Upper lobe of left lung (tissue), 4 donors: ENCODE results near the gene DIO3.

Source experiments
- CTCF ChIP-seq, 6 experiments: fragments of 450-650 bp in 4 of 6; fragments of 200-600 bp in 2 of 6; sonication (generic) in 2 of 6; IDR thresholded peaks; one replicate each; pipeline ENCODE4 v1.5.1; 2016 to 2019; ENCODE audit warnings: antibody characterized with exemption in 6 of 6
- POLR2A ChIP-seq, 4 donors: fragments of 450-650 bp; IDR thresholded peaks; one replicate each; pipeline ENCODE4 v1.5.1; 2016 to 2017; ENCODE audit warnings: antibody characterized with exemption in 4 of 4, mild to moderate bottlenecking in 2 of 4
- POLR2AphosphoS5 ChIP-seq, 2 donors: sonication (generic); formaldehyde crosslinking; IDR thresholded peaks; one replicate each; pipeline ENCODE4 v1.5.1; 2017; ENCODE audit warnings: antibody characterized with exemption in 2 of 2

GRCh38 chr14:101567252-101567651 is 6.0 kb downstream of the DIO3 start:
- TF ChIP-seq POLR2A (IDR thresholded peaks at IDR 0.05) (no peak), CTCF (IDR thresholded peaks at IDR 0.05) (no peak), POLR2AphosphoS5 (IDR thresholded peaks at IDR 0.05) (no peak)
